HG03439 (cell line): ENCODE results near the gene F2RL1.
"Not testable (repeated sequence)": the region's sequence is repeated elsewhere in the genome, so short reads cannot be mapped to it uniquely, and the experiment has no call there.

ENCODE experiments used
- ATAC-seq: cut with Tn5 transposase; IDR thresholded peaks from one replicate; pipeline ENCODE4 v1.9.1; 2021; ENCODE audit warnings: mild to moderate bottlenecking, moderate library complexity; ENCODE audit not compliant: unreplicated experiment

Gene F2RL1

GRCh38 chr5:76805821-76806505, 12.9 kb upstream of the F2RL1 start:
- peak; percentile 61 for ATAC-seq

- ATAC-seq = no peak
These were observed 11.5 kb upstream of the F2RL1 start for GRCh38 chr5:76807296-76807695.

GRCh38 chr5:76808141-76808691, 10.6 kb upstream of the F2RL1 start:
- ATAC-seq = no peak

GRCh38 chr5:76809141-76809540, 9.7 kb upstream of the F2RL1 start:
- no peak for ATAC-seq

- ATAC-seq = no peak
These were observed 8.6 kb upstream of the F2RL1 start for GRCh38 chr5:76810236-76810635.

- no peak for ATAC-seq
These were observed 7.6 kb upstream of the F2RL1 start for GRCh38 chr5:76811214-76811613.

GRCh38 chr5:76812209-76812608, 6.6 kb upstream of the F2RL1 start:
- ATAC-seq = not testable (repeated sequence)

- no peak for ATAC-seq
These were observed 4.8 kb upstream of the F2RL1 start for GRCh38 chr5:76813982-76814562.

GRCh38 chr5:76816110-76816831, 2.6 kb upstream of the F2RL1 start:
- ATAC-seq = no peak

GRCh38 chr5:76819851-76820525, 1.2 kb downstream of the F2RL1 start:
- no peak for ATAC-seq

GRCh38 chr5:76820526-76820890, 1.7 kb downstream of the F2RL1 start:
- ATAC-seq = no peak

GRCh38 chr5:76821136-76821535, 2.3 kb downstream of the F2RL1 start:
- no peak for ATAC-seq

- ATAC-seq = not testable (repeated sequence)
These were observed 3.4 kb downstream of the F2RL1 start for GRCh38 chr5:76822105-76822731.

- not testable (repeated sequence) for ATAC-seq
These were observed 7.6 kb downstream of the F2RL1 start for GRCh38 chr5:76826416-76826815.

- no peak for ATAC-seq
These were observed 12.3 kb downstream of the F2RL1 start for GRCh38 chr5:76831110-76831452.

- no peak for ATAC-seq
These were observed 17.4 kb downstream of the F2RL1 start for GRCh38 chr5:76836181-76836580.

GRCh38 chr5:76836585-76836984, 17.8 kb downstream of the F2RL1 start:
- no peak for ATAC-seq

GRCh38 chr5:76838481-76839261, 19.8 kb downstream of the F2RL1 start:
- ATAC-seq = no peak

- no peak for ATAC-seq
These were observed 22.5 kb downstream of the F2RL1 start for GRCh38 chr5:76841361-76841760.

GRCh38 chr5:76845890-76846289, 27.1 kb downstream of the F2RL1 start:
- no peak for ATAC-seq
